ENCODE data around the gene CRYZL1. TPM values are rescaled to one million over a fixed set of nuclear protein-coding genes. Genes with fewer than 3 reads are reported as not detected.

The CRYZL1 gene
- total RNA-seq, 1 experiment from 2014 or later, result 43.0 TPM

DNA sequence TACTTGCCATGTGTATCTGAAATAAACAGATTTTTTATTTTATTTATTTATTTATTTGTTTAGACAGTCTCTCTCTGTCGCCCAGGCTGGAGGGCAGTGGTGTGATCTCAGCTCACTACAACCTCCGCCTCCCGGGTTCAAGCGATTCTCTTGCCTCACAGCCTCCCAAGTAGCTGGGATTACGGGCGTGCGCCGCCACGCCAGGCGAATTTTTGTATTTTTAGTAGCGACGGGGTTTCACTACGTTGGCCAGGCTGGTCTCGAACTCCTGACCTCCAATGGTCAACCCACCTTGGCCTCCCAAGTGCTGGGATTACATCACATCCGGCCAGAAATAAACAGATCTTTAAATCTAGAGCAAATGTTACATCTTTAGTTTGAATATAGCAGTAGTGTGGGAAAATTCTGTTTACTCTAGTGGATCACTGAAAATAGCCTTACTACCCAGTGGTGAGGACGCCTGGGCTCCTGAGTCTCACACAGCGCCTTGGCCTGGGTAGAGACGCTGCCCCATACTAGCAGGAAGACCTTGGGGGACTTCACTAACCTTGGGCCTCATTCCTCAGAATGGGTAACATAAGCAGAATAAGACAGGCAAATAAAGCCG, 100.3 kb downstream of the CRYZL1 start:
- CTCF ChIA-PET, result no interaction called here

DNA sequence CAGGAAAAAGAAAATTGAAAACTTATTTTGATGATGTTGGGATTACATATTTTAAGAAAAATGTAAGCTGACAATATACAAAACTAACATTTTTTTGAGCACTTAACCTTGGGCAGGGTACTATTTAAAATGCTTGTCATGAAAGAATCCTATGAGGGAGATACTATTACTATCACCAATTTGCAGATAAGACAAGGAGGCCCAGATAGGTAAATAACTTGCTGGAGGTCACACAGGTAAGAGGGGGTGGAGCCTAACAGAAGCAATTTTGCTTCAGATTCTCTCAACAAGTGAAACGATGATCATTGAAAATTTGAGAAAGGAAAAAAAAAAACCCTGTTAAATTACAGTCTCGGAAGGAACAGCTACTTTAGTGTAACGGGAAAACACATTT, 100.8 kb downstream of the CRYZL1 start:
- no peak for DNase-seq (ENCODE audit: low read depth, low spot score)
- no peak for ATAC-seq

More for the DNA sequence above, 100.3 kb downstream of the CRYZL1 start:
- Histone ChIP-seq H3K27ac (ENCODE audit: low read depth, low read length) (peak overlapping the region; percentile 98), H3K4me2 (ENCODE audit: low read length) (peak overlapping the region; percentile 92), H3K9ac (ENCODE audit: low read length) (peak overlapping the region; percentile 89), H4K20me1 (ENCODE audit: insufficient read depth) (peaks cover 33% of the 10 kb centered on the region; the same call in 1 of the 2 replicates), H2AFZ (ENCODE audit: low read depth, low read length, poor library complexity, severe bottlenecking) (no peak overlapping the region), H3K27me3 (ENCODE audit: insufficient read depth, low read length) (no peaks in the 10 kb centered on the region), H3K79me2 (ENCODE audit: insufficient read depth, low read length) (peaks cover 90% of the 10 kb centered on the region), H3K9me3 (ENCODE audit: control insufficient read depth in 1 of 2, insufficient read depth in 1 of 2, low read depth in 1 of 2, low read length in 2 of 2) (no peaks in the 10 kb centered on the region), H3K4me3 (replicated peaks in 1 of 2; ENCODE audit: low read depth in 1 of 2, low read length in 2 of 2) (peak overlapping the region; percentile 87 to 91), H3K36me3 (ENCODE audit: control insufficient read depth in 1 of 2, insufficient read depth in 2 of 2, low read length in 2 of 2) (peaks cover 23 to 44% of the 10 kb centered on the region in 2 experiments), H3K9me2 (ENCODE audit: insufficient read depth) (no peaks in the 10 kb centered on the region), H3K4me1 (ENCODE audit: control insufficient read depth in 1 of 2, insufficient read depth in 2 of 2, low read length in 2 of 2) (peaks cover 15 to 19% of the 10 kb centered on the region in 2 experiments)
- intact Hi-C loops (cut with micrococcal nuclease), result loop anchor here (5.0 kb wide), 1 partner anchor 101 kb away; the partner anchor contains the start of genes CRYZL1 and ITSN1
- ChIA-PET POLR2A (no interaction called here), RAD21 (ENCODE audit: low non-redundant PET in 1 of 2, low total read pairs in 2 of 2, uncharacterized antibody in 2 of 2, unreplicated experiment in 2 of 2) (no interaction called here)
- no TSS peak for BruUV-seq (replicated peaks)
- TF ChIP-seq, protein P1, sequence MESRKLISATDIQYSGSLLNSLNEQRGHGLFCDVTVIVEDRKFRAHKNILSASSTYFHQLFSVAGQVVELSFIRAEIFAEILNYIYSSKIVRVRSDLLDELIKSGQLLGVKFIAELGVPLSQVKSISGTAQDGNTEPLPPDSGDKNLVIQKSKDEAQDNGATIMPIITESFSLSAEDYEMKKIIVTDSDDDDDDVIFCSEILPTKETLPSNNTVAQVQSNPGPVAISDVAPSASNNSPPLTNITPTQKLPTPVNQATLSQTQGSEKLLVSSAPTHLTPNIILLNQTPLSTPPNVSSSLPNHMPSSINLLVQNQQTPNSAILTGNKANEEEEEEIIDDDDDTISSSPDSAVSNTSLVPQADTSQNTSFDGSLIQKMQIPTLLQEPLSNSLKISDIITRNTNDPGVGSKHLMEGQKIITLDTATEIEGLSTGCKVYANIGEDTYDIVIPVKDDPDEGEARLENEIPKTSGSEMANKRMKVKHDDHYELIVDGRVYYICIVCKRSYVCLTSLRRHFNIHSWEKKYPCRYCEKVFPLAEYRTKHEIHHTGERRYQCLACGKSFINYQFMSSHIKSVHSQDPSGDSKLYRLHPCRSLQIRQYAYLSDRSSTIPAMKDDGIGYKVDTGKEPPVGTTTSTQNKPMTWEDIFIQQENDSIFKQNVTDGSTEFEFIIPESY (IDR thresholded peaks at IDR 0.05; ENCODE audit: extremely low read depth, insufficient replicate concordance, low read length), result no peak
- peak; percentile 39; the same call in 1 of the 2 replicates for TF ChIP-seq ZFX (IDR thresholded peaks at IDR 0.05)
- ATAC-seq (no peak), DNase-seq (ENCODE audit: low read depth, low spot score) (no peak)

More for the DNA sequence above, 100.8 kb downstream of the CRYZL1 start:
- no peaks in the 10 kb centered on the region for H3K9me2 ChIP-seq (ENCODE audit: insufficient read depth)
- H3K4me2 ChIP-seq (ENCODE audit: low read length), result peak overlapping the region; percentile 92
- TF ChIP-seq CEBPB (IDR thresholded peaks at IDR 0.05; ENCODE audit: low read depth), result no peak
- TF ChIP-seq POLR2AphosphoS5 (IDR thresholded peaks at IDR 0.05; ENCODE audit: low read depth, low read length), result 0 out of 2 replicates have a peak, but pooled peaks have one; percentile 20
- no peak for TF ChIP-seq EZH2 (IDR thresholded peaks at IDR 0.05)
- H2AFZ ChIP-seq (ENCODE audit: low read depth, low read length, poor library complexity, severe bottlenecking), result no peak overlapping the region
- RAD21 ChIA-PET (ENCODE audit: low non-redundant PET in 1 of 2, low total read pairs in 2 of 2, uncharacterized antibody in 2 of 2, unreplicated experiment in 2 of 2), result no interaction called here
- CTCF ChIA-PET, result no interaction called here
- H3K79me2 ChIP-seq (ENCODE audit: insufficient read depth, low read length), result peaks cover 90% of the 10 kb centered on the region
- POLR2A ChIA-PET, result no interaction called here
- peak overlapping the region; percentile 98; the same call in 1 of the 2 replicates for H3K27ac ChIP-seq (ENCODE audit: low read depth, low read length)
- intact Hi-C loops (cut with micrococcal nuclease), result loop anchor here (5.0 kb wide), 1 partner anchor 102 kb away; the partner anchor contains the start of genes CRYZL1 and ITSN1
- peak overlapping the region; percentile 89 for H3K9ac ChIP-seq (ENCODE audit: low read length)
- peak overlapping the region; percentile 87 to 91 for H3K4me3 ChIP-seq (replicated peaks in 1 of 2; ENCODE audit: low read depth in 1 of 2, low read length in 2 of 2)
- peaks cover 28% of the 10 kb centered on the region; the same call in 1 of the 2 replicates for H4K20me1 ChIP-seq (ENCODE audit: insufficient read depth)
- BruUV-seq (replicated peaks), result no TSS peak
- H3K9me3 ChIP-seq (ENCODE audit: control insufficient read depth in 1 of 2, insufficient read depth in 1 of 2, low read depth in 1 of 2, low read length in 2 of 2), result no peaks in the 10 kb centered on the region
- no peaks in the 10 kb centered on the region for H3K27me3 ChIP-seq (ENCODE audit: insufficient read depth, low read length)
- H3K36me3 ChIP-seq (ENCODE audit: control insufficient read depth in 1 of 2, insufficient read depth in 2 of 2, low read length in 2 of 2), result peaks cover 27 to 49% of the 10 kb centered on the region in 2 experiments
- peaks cover 15 to 19% of the 10 kb centered on the region in 2 experiments for H3K4me1 ChIP-seq (ENCODE audit: control insufficient read depth in 1 of 2, insufficient read depth in 2 of 2, low read length in 2 of 2)

Data from HCT116 (cell line).